Medulla oblongata (tissue), 1 donor: ENCODE data around the gene SEMA4D.

ENCODE experiments used
- DNase-seq: peaks from one replicate; pipeline ENCODE4 v3.0.0-alpha.2; 2015; ENCODE audit errors: extremely low spot score

Gene SEMA4D

DNA sequence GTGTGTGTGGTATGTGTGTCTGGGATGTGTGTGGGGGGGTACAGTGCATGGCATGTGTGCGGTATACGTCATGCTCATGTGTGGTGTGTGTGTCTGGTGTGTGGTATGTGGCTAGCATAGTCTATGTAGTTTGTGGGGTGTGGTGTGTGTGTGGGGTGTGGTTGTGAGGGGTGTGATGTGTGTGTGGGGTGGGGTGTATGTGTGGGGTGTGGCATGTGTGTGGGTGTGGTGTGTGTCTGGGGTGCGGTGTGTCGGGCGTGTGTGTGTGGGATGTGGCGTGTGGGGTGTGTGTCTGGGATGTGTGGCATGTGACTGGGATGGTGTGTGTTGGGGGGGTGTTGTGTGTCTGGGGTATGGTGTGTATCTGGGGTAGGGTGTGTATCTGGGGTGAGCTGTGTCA is 127.3 kb downstream of the SEMA4D start:
- no peak for DNase-seq

DNA sequence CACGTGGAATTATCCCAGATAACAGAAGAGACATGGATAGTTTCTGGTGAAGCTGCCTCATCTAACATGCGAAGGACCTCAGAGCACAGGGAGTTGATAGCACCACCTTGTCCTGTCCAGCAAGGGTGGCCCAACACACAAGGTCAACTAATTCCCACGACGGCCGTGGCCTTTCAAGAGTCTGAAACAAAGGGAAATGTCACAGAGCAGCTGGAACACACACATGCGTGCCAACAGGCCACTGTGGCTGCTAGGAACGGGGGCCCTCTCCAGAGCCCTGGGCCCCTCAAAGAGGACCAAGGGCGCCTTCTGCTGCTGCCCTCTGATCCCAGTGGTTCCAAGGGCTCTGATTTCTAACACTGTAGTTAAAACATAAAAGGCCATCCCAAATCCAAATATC is 128.9 kb downstream of the SEMA4D start:
- no peak for DNase-seq

DNA sequence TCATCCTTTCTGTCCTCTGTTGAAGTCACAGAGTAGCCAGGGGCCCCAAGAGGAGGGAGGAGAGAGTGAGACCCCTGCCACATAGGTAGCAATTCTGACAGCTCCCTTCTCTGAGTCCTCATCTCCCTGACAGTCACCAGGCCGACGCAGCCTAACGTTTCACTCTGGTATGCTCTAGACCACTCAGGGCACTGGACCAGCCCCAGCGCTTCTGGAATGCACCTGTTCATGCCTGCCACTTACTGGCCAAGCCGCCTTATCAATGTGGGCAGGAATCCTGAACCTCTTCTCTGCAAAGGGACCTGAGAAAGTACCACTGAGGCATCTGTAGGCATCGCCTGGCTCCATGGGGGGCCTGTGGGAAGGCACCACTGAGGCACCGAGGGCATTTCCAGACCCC is 129.4 kb downstream of the SEMA4D start:
- no peak for DNase-seq

DNA sequence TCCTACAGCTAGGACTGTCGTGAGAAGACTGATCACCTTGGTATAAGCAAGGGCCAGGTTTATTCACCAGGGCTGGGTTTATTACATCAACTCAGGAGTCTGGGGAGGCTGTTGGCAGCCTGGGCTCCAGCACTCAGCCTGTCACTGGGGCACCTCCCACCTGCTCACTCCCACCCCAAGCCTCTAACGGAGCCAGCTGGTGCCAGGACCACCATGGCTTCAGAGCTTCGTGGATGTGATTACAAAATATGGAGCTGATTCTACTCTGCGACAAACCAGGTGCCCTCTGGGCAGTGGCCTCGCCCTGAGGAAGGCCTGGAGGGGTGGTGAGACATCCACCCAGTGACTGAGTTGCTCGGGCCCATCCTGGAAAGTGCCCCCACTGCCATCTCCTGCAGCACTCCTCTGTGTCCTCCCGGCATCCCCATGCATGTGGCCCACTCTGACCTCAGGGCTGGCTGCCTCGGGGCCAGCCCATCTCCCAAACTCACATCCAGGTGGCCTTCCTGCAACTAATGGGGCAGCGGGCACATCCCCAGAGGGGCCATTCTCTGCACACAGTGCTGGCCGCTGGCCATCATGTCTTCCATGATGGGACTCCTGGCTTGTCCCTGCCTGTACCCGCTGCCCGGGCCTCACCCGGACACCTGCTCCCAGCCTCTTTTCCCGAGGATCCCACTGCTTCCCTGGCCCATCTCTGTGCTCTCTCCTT is 130.0 kb downstream of the SEMA4D start:
- no peak for DNase-seq

DNA sequence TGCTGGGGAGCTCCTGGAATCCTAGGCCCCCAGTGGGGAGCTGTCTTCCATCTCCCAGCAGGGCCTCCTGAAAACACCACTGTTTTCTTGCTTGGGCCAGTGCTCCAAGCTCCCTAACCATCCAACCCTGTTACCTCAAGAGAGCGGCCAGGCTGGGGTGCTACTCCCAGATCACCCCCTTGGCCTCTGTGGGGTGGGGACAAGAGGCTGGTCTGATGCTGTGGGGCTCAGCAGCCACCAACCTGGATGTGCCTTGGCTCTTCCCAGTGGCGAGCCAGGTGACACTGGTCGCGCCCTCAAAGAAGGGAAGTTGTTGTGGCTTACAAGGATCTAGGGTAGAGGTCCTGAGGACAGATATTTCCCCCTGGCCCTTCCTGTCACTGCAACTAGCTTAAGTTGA is 130.6 kb downstream of the SEMA4D start:
- DNase-seq = no peak

DNA sequence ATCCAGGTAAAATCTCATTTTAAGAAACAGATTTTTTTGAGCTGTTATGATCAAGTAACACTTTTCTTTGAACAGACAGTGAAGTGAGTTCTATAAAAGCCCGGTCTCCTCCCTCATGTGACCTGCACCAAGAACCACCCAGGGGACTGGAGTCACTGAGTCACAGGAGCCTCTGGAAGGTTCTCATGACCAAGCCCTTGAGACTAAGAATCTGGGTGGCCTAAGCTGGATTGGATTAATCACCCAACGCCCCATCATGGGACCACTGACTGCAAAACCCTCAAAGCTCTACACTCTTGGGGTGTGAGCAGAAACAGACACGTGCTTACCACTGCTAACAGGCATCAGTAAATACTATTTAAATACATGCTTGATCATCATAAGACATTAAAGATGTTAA is 131.2 kb downstream of the SEMA4D start:
- DNase-seq = no peak

DNA sequence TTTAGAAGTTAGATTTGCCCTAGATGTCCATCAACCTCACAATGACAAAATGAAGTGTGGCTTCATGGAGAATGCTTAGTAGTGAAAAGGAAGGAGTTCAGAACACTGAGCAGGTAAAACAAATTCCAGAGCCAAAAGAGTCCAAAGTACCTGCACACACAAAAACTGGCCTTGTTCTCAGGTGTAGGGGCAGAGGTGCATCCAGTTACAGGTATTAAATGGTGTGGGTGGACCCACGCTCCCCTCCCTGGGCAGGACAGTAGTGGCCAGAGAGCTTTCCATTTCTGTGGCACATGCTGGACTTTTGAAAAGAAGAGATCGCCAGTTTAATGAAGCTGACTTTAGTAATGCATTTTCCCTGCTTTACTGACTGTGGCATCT is 132.4 kb downstream of the SEMA4D start:
- no peak for DNase-seq

DNA sequence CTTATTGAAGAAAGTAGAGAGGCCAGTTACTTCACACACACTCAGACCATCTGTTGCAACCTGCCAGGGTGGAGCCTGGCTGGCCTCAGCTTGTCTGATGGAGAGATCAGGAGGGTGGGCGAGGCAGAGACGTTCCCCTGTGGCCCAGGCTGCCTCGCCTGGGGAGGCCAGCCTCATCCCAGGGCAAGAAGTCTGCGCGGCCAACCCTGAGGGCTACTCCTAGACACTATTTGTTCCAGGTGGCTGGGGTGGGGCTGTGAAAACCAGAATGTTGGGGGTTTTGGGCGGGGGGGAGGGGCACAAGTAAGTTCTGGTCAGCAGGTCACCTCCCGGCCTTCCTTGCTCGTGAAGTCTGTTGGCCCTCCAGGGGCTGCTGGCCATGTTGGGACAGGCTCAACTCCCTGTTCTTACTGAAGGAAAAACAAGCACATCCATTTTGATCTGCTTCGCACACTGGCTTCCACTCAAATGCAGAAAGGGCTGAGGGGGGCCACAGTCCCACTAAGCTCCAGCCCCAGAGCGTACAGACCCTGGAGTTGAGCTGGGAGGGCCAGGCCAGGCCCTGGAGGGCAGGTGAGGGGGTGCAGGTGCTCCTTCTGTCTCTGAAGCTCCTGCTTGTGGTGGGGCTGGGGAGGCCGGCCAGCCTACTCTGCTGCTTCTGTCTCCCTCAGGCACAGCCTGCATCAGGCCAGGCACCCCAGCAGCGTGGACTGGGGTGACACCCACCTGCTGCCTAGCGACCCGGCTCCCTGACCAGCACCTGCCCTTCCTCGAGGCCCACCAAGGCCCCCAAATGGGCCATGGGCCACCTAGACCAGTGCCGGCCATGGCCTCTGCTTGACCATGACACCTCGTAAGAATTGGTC is 133.0 kb downstream of the SEMA4D start:
- no peak for DNase-seq

DNA sequence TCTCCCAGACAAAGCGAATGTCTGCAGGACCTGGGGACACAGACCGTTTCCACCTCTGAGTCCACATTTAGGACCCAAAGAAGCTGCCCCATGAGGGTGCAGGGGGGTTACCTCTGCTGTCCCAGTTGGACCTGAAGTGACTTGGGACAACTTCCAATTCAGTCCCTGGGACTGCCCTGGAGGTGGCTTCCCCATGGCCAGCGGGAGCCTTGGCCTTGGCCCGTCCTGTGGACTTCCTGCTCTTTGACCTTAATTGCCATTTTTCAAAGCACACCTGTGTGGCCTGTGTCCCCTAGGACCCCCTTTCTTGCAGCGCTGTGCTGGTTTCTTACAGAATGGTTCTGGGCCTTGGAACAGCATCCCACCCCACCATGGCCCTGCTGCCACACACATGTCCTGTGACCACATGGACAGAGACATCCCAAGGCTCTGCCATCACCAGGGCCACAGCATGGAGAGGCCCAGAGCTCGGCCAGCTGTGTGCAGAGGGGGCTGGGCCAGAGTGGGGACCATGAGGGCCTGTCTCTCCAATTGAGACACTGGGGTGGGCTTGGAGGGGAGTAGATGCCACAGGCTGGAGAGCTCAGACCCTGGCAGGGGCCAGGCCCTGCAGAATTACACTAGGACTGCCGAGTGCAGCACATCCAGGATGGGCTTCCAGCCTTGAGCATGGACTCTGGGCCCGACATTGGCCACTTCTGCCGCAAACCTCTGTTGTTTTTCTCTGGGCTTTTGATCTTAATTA is 133.8 kb downstream of the SEMA4D start:
- no peak for DNase-seq

DNA sequence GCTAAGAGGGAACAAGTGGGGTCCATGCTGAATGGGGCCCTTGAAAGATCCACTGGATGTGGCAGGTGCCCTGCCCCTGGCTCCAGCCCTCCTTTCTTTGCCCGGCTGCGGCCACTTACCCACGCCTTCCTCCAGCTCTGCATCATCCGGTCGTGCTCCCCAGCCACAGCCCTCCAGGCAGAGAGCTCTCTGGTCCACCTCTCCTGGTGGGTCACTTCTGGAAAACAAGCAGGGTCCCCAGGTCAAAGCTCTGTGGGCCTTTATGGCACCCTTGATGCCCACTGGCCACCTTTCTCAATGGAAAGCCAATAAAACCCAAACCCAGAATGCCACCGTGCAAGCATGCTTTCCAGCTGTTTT is 134.6 kb downstream of the SEMA4D start:
- DNase-seq = no peak

DNA sequence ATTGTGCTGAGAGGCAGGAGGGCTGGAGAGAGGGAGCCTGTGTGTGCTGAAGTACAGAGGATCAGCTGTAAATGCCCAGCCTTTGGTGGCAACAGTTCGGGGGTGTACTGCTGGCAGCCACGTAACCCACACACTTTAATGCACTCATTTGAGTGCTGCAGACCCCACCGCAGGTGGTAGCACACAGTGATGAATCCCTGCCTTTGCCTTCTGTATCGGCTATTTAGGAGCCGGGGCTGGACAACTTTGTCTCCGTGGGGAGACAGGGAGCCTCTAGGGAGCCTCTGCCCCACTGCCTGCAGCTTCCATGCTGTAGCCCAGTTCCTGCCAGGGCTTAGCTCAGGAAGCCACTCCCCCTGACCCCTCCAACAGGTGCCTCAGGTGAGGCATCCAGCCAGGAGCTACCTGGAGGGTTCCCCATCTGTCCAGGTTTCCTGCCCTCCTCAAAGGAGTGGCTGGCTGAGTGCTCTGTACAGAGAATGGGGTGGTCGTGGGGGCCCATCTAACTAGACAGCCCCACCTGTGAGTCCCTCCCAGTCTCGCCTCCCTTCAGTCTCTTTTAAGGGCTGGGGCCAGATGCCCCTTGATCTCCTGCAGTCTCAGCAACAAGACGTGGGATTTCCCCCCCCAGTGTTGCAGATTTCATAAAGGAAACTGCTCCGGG is 135.1 kb downstream of the SEMA4D start:
- no peak for DNase-seq

DNA sequence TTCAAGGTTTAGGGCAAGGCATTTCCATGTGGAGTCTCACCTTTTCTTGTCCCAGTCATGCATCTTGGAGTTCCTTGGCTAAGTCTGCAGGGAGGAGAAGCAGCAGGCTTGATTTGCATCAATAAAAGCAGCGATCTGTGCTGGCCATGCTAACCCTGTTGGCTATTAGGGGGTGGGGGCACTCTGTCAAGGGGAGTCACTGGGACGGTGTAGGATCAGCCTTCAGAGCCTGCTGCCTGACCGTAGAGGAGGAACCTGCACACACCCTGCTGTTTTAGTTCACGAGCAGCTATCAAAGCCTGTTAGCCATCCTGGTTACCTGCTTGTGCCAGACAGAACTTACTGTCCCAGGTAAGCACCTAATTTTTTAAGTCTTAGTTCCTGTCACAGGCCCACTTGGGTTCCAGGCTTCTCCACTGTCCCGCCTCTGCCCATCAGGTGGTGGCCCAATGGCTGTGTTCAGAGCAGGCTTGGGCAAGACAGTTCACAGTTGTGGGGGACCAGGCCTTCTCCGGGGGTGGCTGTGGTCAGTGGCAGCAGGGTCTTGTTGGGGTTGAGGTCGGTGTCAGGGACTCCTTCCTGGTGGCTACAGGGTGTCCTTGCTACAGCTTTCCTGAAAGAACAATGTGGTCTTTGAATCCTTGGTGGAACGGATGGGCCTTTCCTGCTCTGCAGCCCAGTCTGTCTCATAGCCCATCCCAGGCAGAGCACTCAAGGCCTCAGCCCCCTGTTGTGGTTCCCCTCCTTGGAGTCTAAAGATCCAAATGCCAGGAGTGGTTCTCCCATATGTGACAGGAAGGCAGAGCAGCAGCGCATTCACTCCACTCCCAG is 135.9 kb downstream of the SEMA4D start:
- DNase-seq = no peak

DNA sequence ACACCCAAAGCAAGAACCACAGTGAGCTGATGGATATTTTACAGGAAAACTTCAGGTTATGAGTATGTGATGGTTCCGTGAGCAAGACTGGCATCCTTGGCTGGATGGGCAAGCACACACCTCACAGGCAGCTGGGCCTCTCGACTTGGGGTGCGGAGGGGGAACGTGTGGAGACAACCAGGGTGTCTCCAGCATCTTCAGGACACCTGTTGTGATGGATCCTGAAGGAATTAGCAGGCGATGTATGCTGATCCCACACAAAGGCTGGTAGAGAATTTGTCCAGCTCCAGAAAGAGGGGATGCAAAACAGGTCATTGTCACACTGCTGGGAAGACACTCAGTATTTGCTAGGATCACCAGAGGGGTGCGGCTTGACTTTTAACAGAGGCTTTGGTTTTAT is 136.9 kb downstream of the SEMA4D start:
- no peak for DNase-seq

DNA sequence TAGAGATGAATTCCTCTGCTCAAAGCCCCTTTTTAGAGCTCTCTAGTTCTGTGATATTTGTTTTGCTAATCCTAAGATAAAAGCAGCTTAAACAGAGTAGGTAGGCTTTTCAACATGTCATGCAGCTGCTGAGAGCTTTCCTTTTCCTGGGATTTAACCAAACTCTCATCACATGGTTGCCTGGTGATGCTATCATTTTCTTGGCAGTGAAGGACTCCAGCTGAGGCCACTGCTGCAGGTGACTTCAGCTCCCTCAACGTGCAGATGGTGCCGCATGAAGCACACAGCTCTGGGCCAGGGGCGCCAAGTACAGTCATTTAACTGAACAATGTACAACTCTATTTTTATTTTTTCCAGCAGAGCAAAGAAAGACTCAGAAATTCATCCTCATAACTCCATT is 137.4 kb downstream of the SEMA4D start:
- no peak for DNase-seq

DNA sequence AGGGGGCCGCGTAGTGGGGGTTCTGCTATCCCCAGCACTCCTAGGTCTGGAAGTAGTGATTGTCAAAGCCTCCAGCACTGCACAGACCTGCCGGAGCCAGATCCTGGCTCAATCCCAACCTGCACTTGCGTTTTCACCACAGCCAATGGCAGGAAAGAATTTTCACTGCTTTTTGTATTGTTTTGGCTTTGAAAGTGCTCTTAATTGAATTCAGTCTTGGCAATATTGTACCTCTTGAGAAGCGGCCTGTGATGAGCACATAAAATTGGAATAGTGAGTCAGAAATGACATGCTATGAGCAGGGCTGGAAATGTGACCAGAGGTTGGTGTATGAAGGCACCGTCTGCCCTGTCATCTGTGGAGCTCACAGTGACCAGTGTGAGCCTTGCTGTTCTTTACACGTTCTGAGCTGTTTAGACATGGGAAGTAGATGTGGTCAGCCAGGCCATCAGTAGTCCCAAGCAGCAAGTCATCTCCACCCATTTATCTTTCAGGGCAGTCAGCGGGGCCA is 138.1 kb downstream of the SEMA4D start:
- DNase-seq = peak; percentile 39

DNA sequence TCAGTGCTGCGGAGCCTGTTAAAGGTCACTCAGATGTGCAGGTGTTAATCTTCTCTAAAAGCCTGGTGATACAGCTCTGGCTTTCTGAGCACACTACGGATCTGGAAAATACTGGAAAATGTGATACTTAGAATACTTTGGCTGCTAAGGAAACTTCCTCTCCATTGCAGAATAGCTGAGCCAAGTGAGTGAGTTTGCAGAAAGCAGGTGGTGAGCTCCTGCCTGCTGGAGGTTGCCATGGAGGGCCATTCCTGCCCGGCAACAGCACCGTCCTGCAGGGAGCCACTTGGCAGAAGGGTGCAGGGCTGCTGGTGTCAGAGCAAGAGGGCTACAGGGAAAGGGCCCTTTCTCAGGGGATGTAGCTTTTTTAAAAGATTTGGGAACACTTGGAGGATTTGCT is 138.9 kb downstream of the SEMA4D start:
- peak; percentile 81 for DNase-seq

DNA sequence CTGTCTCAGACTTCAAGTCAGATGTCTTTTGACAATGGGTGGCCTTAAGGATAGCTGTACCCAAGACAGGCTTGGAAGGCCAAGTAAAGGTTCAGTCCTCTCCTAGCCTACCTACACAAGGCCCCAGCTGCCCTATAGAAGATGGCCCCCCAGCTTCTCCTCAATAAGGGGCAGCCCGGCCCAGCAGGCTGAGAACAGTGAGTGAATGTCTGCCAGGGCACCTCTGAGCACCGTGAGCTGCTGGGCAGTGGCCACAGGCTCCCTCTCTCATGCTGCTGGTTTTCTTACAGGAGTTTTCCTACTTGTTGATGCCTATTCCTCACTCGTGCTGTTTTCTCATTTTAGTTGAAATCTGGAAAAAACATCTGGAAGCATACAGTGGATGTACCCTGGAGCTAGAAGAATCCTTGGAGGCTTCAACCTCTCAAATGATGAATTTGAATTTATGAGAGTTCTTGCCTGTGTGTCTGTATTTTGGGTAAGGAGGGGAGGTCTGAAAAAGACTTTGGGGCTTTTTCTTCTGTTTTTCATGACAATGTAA is 139.5 kb downstream of the SEMA4D start:
- DNase-seq = no peak

DNA sequence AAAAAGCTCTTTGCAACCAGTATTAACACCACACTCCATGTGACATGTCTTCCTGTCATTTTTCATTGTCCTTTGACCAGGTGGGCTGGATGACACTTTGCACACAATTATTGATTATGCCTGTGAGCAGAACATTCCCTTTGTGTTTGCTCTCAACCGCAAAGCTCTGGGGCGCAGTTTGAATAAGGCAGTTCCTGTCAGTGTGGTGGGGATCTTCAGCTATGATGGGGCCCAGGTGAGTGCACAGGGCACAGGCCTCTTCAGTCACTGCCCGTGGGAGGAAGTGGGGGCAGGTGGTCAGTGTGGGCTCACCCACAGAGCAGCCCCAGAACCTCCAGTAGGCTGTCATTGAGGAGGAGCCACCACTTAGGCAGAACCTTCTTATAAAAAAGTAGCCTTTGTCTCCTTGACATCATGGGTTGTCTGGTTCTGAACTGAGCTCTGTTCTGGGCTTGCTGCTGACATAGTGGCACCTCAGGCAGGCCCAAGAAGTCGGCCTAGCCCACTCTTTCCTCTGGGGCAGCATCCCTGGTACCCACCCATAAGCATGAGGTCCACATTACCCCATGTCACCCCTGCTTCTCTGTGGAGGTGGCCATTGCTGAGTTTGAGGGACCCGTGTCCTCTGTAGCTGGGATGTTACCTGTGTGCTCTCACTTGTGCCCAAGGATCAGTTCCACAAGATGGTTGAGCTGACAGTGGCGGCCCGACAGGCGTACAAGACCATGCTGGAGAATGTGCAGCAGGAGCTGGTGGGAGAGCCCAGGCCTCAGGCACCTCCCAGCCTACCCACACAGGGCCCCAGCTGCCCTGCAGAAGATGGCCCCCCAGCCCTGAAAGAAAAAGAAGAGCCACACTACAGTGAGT is 140.3 kb downstream of the SEMA4D start:
- DNase-seq = no peak

DNA sequence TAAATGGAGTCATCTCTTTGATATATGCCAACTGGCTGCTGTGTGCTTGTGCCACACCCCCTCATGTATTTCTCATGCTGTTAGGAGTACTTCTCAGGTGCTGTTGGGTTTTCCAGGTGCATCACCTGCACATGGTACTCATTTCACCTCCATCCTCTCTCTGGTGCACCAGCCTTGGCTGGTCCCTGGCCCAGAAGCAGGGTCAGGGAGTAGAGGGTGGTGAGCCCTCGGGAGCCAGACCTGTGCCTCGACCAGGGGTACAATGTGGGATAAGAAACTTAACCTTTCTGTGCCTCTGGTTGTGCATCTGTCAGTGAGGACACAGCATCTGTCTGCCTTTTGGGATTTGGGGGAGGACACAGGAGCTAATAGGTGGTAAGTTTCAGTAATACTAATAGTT is 141.1 kb downstream of the SEMA4D start:
- no peak for DNase-seq

DNA sequence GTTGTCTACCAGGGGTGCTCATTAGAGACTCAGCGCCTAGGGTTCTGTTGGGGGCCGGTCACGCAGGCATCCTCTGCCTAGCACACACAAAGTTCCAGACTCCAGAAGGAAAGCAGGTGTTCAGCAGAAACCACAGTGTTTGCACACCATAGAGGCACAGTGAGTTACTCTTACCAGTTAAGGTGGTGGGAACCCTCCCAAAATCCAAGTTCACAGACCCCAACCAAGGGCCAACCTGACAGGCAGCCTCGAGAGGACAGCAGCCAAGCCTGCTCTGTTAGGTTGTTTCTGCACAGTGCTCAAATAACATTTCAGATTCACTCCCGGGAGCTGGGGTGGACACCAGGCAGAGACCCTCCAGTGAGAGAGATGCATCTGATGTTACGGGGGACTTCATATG is 143.4 kb downstream of the SEMA4D start:
- no peak for DNase-seq
